Activated CD4-positive, CD25-positive, alpha-beta regulatory T cell treated with anti-CD3 and anti-CD28 coated beads, Interleukin-2, amount 50 U/mL, for 24 hours (primary cell): ENCODE results near the gene OR2T6.
"Not testable (repeated sequence)": the region's sequence is repeated elsewhere in the genome, so short reads cannot be mapped to it uniquely, and the experiment has no call there.

Experiments used
- ATAC-seq, 2 donors: fragments of 150-1000 bp; cut with Tn5 transposase; one replicate each; pipeline ENCODE4 v1.10.0; 2021; ENCODE audit warnings: mild to moderate bottlenecking in 1 of 2, moderate library complexity in 1 of 2

Gene OR2T6

GRCh38 chr1:248434913-248435312 is 59.4 kb downstream of the OR2T6 start:
- not testable (repeated sequence) for ATAC-seq

- not testable (repeated sequence) for ATAC-seq
Measured at GRCh38 chr1:248436303-248436702, 60.8 kb downstream of the OR2T6 start.

DNA sequence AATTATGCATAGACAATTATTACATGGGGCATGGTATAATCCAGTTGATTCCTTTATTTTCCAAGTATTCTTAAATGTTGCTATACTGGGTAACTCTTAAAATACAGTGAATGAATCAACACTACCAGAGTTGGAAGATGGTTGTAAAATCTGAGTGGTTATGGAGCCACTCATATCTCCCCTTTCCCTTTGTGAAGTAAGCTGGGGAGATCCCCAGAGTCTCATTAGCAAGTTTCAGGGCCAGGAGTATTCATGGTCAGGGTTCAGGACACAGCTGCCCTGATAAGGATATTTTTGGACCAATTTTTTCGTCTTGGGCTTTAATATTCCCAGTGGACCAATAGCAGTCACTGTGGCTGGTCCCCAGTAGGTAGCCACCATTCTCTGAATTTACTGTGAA is 63.1 kb downstream of the OR2T6 start:
- not testable (repeated sequence) for ATAC-seq

- ATAC-seq = not testable (repeated sequence)
Measured at GRCh38 chr1:248439283-248439682, 63.7 kb downstream of the OR2T6 start.
